AG09319 (cell line): ENCODE results near the gene DBF4B.

Experiments
- DNase-seq: peaks from one replicate; pipeline ENCODE4 v3.0.0-alpha.2; 2010; ENCODE audit warnings: low read depth; ENCODE audit errors: extremely low read depth
- TF ChIP-seq, protein P1 (sequence below): IDR thresholded peaks from 2 replicates; pipeline ENCODE4 v1.5.1; 2011; ENCODE audit warnings: low read depth, mild to moderate bottlenecking, inconsistent platforms, low read length, moderate library complexity

DBF4B gene

DNA sequence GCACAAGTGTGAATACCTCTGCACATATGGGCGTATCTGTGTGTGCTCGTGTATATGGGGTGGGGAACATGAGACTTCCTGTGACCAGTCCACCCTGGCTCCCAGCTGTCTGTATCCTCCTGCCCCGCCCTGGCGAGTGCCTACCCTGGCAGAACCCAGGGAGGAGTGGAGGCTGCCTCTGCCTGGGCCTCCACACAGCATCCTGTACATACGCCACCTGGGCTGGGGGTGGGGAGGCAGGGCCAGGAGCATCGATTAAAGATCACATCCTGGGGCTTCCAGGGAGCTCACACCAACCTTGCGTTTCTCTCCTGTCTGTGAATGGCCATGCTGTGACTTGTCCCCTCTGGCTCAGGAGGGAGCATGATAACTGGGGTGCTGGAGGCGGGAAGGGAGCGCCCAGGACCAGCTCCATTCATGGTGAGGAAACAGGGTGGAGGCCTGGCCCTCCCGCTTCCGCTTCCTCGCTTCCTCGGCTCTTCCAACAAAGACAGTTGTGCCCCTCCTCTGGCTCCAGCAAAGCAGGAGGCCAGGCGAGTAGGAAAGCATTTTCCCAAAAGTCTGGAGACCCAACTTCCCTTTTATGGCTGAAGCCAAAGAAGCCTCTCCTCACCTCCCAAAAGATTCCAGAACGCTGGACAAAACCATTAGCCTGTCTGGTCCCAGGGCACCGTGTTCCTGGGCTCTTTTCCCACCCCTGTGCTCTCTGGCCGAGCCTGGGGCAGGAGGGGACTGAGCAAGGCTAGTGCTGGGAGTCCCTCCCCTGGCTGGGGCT lies 73.3 kb downstream of the DBF4B start:
- no peak for DNase-seq
- TF ChIP-seq, protein P1, sequence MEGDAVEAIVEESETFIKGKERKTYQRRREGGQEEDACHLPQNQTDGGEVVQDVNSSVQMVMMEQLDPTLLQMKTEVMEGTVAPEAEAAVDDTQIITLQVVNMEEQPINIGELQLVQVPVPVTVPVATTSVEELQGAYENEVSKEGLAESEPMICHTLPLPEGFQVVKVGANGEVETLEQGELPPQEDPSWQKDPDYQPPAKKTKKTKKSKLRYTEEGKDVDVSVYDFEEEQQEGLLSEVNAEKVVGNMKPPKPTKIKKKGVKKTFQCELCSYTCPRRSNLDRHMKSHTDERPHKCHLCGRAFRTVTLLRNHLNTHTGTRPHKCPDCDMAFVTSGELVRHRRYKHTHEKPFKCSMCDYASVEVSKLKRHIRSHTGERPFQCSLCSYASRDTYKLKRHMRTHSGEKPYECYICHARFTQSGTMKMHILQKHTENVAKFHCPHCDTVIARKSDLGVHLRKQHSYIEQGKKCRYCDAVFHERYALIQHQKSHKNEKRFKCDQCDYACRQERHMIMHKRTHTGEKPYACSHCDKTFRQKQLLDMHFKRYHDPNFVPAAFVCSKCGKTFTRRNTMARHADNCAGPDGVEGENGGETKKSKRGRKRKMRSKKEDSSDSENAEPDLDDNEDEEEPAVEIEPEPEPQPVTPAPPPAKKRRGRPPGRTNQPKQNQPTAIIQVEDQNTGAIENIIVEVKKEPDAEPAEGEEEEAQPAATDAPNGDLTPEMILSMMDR = no peak

DNA sequence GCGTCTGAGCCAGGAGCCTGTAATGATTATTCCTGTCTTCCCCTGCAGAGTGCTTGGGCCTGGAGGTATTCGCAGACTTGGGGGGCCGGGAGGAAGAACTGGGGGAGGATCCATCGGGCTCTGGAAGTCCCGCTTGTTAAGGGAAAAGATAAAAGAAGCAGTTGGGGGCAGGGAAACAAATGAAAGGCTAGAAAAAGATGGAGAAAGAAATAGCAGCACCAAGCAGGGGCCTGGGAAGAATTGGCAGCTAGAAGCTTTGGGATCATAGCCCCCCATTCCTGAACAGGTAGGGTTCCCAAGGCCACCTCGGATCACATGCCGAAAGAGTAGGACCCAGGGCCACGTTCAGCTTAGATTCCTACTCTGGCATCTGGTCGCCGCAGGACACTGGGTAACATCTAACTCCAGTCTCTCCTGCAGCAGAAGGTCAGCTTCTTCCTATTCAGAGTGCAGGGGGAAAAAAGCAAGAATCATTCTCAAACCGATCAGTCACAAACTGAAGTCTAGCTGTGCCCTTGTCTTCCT lies 73.9 kb downstream of the DBF4B start:
- no peak for DNase-seq
- TF ChIP-seq, protein P1 = no peak

DNA sequence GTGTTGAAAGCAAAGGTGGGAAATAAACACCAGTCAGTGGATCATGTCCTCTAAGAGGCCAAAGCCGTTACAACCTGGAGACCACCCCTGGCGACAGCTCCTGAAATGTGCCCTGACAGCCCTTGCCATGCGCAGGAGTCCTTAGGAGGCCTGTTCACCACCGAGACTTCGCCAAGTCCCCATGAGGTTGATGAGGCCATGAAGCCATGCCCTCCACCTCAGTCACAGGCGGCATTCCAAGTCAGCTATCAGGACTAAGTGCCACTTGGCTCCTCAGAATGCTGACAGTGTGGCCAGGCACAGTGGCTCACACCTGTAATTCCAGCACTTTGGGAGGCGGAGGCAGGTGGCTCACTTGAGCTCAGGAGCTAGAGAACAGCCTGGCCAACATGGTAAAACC lies 77.5 kb downstream of the DBF4B start:
- TF ChIP-seq, protein P1 = no peak
- no peak for DNase-seq

DNA sequence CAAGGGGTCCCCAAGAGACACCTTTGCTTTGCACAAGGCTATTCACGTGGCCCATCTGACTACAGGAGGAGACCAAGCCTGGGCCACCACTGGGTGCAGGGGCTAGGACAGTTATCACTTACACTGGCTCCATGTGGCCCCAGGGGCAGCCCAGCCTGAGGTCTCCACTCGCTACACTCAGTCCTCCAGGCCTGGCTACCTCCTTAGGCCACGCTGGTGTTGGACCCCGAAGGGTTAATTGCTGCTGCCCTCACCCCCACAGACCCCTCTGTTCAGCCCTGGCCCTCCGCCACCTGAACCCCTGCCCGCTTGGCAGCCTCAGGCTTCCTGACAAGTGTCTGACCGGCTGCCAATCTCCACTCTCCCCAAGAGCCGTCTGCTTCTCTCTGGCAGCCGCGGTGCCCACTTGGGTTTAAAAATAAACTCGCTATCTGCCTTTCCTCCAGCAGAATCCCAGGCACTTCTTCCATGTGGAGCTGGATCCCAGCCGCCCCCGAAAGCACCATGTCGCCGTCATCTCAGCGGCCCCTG lies 78.2 kb downstream of the DBF4B start:
- no peak for DNase-seq
- TF ChIP-seq, protein P1 = no peak

DNA sequence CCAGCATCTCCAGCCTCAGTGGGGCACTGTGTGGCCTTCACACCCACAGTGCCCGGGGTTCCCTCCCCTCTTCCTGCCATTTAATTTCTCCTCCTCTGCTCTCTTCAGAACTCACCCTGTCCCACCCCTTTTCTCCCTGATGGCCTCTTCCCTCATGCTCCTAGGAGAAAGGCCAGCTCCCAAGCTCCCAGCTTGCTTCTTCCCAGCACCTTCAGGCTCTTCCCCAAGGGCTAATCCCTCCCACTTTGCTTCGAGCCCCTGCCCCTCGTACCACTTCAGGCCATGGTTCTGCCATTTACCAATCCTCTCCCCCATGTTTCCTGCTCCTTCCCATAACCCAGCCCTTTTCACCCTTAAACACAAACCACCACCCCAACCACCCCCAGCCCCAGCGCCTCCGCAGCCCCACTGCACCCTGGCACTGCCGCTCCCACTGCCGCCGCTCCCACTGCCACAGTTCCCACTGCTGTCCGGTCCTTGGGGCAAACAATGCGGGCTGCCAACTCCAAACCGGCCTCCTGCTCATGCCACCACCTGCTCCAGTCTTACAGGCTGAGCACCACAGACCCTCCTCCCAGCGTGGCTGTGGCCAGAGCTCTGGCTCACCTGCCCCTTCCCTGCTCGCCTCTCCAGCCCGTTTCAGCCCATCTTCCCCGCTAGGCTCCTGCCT lies 78.9 kb downstream of the DBF4B start:
- TF ChIP-seq, protein P1 = no peak

DNA sequence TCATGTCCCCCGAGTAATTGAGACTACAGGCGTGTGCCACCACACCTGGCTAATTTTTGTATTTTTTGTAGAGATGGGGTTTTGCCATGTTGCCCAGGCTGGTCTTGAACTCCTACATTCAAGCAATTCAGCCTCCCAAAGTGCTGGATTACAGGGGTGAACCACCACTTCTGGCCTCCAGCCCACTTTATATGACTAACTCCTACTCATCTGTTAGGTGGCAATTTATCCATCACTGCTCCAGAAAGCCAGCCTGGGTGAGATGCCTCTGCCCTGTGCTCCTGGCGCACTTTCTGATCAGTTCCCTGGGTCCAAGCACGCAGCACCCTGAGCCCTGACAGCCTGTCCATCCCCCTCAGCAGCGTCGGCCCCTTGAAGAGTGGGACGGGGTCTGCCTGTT lies 79.7 kb downstream of the DBF4B start:
- no peak for DNase-seq
- TF ChIP-seq, protein P1 = no peak

More for the DNA sequence above, 78.9 kb downstream of the DBF4B start:
- DNase-seq = no peak

DNA sequence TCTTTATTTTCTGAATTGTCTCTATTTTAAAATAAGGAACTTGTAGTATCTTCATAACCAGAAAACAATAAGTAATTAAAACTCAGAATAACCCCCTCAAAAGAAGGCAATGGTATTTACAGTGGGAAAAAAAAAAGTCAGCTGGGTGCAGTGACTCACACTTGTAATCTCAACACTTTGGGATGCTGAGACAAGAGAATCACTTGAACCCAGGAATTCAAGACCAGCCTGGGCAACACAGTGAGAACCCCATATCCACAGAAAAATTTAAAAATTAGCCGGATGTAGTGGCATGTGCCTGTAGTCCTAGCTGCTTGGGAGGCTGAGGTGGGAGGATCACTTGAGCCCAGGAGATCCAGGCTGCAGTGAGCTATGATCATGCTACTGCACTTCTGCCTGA lies 83.8 kb downstream of the DBF4B start:
- no peak for DNase-seq
- TF ChIP-seq, protein P1 = no peak
